Pons (tissue), 1 donor: ENCODE measurements around the gene TMEM31.

Source experiments
- DNase-seq: peaks from one replicate; pipeline ENCODE4 v3.0.0-alpha.2; 2016; ENCODE audit warnings: low spot score

The TMEM31 gene

GRCh38 chrX:103710609-103711008 is at the start of gene TMEM31:
TMEM31 (plus strand) TSS chrX:103710909; CDS start chrX:103712259, 1,350 bp downstream.
- no peak for DNase-seq

- no peak for DNase-seq
Observed at GRCh38 chrX:103663981-103664762, 46.5 kb upstream of the TMEM31 start.

DNA sequence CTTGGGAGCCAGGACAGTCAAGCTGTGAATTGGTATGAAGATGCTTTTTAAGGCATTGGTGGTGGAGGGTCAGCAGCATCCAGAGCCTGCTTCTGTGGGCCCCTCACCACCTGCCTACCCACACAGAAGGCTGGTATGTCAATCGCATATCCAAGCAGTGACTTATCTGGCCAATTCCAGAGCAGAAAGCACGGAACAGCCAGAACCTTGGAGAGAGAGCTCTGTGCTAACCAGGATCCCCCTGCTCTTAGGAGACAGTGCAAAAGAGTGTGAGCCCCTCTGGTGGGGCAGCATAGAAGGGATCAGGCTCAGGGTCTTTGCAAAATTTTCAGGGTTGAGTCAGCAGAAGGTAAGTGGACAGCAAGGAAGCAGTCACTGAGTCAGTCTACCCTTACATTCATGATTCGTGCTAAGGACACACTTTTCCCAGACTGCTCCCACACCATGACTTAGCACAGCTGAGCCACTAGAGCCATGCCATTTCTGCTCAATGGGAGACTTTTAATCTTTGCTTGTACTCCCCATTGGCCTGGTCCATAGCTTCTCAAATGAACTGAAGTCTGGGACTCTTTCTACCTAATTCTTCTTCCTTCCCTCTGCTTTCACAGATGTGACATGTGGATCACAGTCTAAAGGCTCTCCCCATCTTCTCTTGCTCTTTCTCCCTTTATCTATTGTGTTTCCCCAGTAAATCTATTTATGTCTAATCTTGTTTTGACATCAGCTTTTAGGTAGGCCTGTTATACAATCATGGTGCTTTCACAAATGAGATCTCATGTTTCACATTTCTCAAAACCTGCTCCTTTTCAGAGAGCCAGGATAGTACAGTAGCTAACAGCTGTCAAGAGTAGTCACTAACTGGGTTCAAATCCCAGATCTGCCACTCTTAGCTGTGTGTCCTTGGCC is 44.3 kb upstream of the TMEM31 start:
- DNase-seq, result no peak

DNA sequence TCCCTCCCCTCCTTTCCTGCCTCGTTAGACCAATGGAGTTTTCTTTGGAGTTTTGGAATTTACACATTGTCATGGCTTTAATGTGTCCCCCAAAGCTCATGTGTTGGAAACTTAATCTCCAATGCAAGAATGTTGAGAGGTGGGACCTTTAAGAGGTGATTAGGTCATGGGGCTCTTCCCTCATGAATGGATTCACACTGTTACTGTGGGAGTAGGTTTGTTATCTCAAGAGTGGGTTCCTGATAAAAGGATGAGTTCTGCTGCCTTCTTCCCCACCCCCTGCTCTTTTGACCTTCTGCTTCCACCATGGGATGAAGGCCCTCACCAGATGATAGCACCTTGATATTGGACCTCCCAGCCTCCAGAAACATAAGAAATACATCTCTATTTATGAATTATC is 41.0 kb upstream of the TMEM31 start:
- DNase-seq, result no peak

- no peak for DNase-seq
Observed at GRCh38 chrX:103674531-103675454, 35.9 kb upstream of the TMEM31 start.

GRCh38 chrX:103678199-103678993 is 32.3 kb upstream of the TMEM31 start:
- DNase-seq, result no peak

DNA sequence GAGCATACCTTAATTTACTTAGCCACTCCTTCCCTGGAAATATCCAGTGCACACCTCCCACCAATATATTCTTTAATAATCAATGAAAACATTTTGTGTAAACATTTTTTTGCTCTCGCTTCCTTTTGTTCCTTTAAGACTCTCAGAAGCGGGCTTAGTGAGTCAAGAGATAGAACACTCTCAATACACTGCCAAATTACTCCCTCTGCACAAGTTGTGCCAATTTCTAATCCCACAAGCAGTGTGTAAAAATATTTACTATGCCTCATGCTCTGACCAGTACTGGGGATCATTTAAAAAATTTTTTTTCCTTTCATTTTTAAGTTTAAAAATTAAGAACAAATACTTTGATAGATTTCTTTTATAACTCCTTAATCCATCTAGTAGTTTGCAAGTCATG is 29.3 kb upstream of the TMEM31 start:
- no peak for DNase-seq

GRCh38 chrX:103685396-103685795 is 25.3 kb upstream of the TMEM31 start:
- no peak for DNase-seq

GRCh38 chrX:103686199-103687072 is 24.3 kb upstream of the TMEM31 start, which contains the start of gene MORF4L2:
MORF4L2 (minus strand) TSS chrX:103686699; CDS start chrX:103677027, 9,672 bp downstream.
- peak; percentile 98 for DNase-seq

DNA sequence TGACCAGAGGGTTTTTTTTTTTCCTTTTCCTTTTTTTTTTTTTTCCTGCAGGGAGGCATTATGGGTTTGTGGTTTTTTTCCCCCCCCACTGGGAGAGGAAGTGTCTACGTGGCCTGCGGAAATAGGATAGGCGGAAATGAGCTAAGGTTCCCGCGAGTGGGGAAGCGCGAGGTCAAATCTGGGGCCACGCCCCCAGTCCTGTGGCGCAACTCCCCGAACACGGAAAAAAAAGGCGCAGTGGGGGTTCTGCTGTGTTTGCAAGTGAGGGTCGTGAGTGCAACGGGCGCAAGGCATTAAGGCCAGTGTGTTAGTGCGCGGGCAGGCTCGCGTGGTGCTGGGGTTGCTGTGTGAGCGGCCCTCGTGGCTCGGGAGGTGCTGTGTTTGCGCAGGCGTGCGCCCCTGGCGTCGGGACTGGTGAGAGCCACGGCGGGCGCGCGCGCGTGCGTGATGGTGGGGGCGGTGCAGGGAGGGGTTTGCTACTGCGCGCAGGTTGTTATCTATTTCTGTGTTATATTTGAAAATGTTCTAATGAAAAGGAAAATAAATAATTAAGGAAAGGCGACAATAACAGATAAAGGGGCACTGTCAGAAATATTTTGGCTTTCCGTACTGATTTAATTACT is 23.5 kb upstream of the TMEM31 start:
- DNase-seq, result peak; percentile 77

GRCh38 chrX:103687696-103688201 is 23.0 kb upstream of the TMEM31 start:
- DNase-seq, result peak; percentile 92

- DNase-seq, result peak; percentile 84
Observed at GRCh38 chrX:103688946-103689345, 21.8 kb upstream of the TMEM31 start.

DNA sequence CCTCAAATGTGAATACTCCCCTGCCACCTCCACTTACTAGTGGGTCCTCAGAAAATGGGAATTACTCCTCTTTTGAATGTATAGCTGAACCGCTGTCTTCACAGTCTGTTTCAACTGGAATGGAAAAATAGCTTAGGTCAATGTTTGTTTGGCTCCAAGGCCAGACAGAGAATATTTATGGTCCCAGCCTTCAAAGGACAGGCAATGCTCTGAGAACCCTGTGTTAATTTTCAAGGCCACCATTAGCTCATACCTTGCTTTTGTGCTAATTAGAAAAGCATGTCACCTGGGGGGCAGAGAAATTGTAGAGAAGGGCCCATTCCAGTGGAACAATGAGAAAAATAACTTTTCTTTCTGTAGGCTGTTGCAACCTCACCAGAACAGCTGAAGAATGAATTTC is 19.6 kb upstream of the TMEM31 start:
- DNase-seq, result no peak

- DNase-seq, result peak; percentile 40
Observed at GRCh38 chrX:103697687-103698086, 13.0 kb upstream of the TMEM31 start.

DNA sequence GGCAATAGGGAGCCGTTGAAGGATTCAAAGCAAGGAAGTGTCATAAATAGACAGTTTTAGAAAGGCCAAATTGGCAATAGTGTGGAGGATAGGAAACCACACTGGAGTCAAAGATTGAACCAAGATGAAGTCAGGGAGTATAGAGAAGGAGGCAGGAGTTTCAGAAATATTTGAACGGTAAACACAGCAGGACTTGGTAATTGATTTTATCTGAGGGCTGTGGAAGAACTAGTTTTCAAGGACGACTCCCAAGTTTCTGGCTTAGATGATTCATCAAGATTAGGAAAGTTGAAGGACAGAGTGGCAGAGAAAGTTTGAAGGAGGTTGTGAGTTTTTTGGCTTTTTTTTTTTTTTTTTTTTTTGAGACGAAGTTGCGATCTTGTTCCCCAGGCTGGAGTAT is 11.5 kb upstream of the TMEM31 start:
- DNase-seq, result no peak

- DNase-seq, result peak; percentile 92
Observed at GRCh38 chrX:103704863-103705262, 5.8 kb upstream of the TMEM31 start.

DNA sequence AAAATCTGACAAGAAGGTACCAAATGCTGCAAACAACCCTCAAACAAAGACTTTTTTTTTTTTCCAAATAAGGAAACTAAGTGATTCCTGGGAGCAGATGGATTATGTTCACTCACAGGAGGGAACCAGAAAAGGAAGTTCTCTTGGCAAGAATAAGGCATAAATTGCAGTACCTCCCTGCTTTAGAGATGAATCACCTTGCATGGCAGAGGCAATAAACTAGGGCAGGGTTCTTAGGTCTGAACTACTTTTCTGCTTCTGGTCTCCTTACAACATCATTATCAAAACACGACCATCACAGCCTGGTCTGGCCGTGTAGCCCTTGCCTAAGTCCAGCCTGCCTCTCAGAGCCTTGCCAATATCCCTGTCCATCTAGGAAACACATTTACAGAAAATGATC is 6.3 kb downstream of the TMEM31 start:
- no peak for DNase-seq

DNA sequence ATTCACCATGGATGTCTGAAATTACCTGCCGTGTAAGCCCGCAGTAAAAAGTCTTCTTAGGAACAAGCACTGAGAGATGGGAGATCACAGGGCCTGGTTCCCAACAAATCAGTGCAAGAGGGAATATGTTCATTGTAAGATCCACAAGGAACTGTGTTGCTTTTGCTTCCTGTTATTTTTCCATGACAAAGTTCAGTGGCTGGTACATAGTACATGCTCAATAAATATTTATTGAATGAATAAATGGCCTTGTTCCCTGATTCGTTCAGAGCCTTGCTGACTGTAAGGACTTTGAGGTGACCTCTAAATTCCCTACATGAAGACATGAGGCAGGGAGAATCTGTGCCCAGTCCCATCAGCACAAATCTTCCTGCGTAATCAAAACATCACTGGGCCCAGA is 7.4 kb downstream of the TMEM31 start:
- DNase-seq, result no peak

DNA sequence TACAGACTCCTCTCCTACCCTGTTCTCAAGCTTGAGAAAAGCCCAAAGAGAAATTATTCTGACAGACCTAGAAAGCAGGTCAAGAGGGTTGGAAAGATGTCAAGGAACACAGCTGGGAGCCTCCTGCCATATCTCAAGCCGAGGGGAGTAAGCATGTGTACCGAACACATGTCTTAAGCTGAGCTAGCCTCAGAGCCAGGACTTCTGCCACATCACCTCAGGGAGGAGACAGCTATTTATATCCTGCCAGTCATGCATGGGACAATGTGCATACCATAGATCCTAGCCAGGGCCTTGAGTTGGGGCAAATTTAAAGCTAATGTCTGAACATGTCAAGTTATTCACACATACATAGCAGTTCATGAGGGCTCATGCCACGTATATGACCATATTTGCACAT is 11.8 kb downstream of the TMEM31 start:
- DNase-seq, result no peak
